Lower leg skin (tissue), 3 donors: Measurements from ENCODE around the gene DLG2.

Experiments
- POLR2A ChIP-seq, 2 donors: fragments of 450-650 bp; IDR thresholded peaks; one replicate each; pipeline ENCODE4 v1.6.1; 2016 to 2017; ENCODE audit warnings: antibody characterized with exemption in 2 of 2, mild to moderate bottlenecking in 1 of 2, moderate library complexity in 1 of 2
- TF ChIP-seq, protein P1 (sequence below), 3 donors: fragments of 450-650 bp; IDR thresholded peaks; one replicate each; pipeline ENCODE4 v1.5.1; 2016; ENCODE audit warnings: antibody characterized with exemption in 3 of 3, mild to moderate bottlenecking in 3 of 3, moderate library complexity in 2 of 3

DNA sequence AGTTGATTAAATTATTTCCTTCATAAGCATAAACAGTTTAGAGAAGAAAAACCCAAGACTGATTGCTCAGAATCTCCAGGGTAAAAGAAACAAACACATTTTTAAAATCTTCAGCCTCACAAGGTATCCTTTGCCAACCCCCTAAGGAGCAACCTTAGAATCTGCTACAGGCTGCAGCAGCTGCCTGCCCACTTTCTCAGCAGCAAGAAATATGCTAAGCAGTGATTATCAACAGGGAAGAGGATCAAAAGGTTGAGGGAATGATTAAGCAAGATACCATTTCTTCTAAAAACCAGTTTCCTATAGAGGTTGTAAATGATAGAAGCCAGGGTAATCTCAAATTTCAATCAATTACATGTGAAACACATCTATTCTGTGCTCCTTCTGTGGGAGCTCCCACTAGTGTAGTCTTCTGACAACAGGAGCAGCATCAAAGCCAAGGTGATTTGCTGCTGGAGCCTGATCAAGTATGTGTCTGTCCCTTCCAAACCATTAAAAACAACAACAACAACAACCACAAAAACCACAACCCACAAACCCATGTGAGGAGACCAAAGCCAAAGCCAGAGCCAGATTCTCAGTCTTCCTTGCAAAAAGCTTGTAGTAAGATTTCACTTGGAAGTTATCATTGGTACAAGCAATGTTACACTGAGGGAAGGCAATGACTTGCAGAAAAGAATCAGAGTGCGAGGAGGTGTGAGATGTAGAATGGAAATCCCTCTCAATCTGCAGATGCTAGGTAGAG, 761.2 kb downstream of the DLG2 start:
- no peak for TF ChIP-seq POLR2A (IDR thresholded peaks at IDR 0.05)
- TF ChIP-seq, protein P1, sequence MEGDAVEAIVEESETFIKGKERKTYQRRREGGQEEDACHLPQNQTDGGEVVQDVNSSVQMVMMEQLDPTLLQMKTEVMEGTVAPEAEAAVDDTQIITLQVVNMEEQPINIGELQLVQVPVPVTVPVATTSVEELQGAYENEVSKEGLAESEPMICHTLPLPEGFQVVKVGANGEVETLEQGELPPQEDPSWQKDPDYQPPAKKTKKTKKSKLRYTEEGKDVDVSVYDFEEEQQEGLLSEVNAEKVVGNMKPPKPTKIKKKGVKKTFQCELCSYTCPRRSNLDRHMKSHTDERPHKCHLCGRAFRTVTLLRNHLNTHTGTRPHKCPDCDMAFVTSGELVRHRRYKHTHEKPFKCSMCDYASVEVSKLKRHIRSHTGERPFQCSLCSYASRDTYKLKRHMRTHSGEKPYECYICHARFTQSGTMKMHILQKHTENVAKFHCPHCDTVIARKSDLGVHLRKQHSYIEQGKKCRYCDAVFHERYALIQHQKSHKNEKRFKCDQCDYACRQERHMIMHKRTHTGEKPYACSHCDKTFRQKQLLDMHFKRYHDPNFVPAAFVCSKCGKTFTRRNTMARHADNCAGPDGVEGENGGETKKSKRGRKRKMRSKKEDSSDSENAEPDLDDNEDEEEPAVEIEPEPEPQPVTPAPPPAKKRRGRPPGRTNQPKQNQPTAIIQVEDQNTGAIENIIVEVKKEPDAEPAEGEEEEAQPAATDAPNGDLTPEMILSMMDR (IDR thresholded peaks at IDR 0.05): no peak
